ENCODE data around the gene TPM3. TPM values are rescaled to one million over a fixed set of nuclear protein-coding genes. Genes with fewer than 3 reads are reported as not detected.
"Not testable (repeated sequence)": the region's sequence is repeated elsewhere in the genome, so short reads cannot be mapped to it uniquely, and the experiment has no call there.

The TPM3 gene
- total RNA-seq, 1 donor from 2014 or later = 278 TPM

DNA sequence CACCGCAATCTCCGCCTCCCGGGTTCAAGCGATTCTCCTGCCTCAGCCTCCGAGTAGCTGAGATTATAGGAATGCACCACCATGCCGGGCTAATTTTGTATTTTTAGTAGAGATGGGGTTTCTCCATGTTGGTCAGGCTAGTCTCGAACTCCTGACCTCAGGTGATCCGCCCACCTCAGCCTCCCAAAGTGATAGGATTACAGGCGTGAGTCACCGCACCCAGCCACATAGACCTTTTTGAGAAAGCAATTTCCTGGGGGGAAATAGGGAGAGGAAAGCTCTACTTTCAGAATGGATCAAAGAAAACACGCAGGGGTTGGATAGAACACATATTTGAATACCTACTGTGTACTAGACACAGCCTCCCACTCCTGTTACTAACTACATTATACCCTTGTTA is 13.9 kb upstream of the TPM3 start:
- DNase-seq = not testable (repeated sequence)

DNA sequence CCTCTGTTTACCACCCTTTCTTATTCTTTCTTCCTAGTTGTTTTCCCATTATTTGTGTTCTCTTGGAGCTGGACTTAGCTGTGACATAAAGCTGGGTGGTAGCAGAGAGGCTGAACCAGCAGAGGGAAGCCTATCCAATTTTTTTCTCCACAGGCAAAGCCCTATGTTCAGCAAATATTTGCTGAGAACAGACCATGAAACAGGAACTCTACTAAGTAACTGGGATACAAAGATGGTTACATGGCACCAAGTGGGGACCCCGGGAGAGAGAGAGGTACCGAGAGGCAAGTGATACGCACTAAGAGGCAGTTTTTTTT is 7.6 kb upstream of the TPM3 start:
- no peak for DNase-seq

DNA sequence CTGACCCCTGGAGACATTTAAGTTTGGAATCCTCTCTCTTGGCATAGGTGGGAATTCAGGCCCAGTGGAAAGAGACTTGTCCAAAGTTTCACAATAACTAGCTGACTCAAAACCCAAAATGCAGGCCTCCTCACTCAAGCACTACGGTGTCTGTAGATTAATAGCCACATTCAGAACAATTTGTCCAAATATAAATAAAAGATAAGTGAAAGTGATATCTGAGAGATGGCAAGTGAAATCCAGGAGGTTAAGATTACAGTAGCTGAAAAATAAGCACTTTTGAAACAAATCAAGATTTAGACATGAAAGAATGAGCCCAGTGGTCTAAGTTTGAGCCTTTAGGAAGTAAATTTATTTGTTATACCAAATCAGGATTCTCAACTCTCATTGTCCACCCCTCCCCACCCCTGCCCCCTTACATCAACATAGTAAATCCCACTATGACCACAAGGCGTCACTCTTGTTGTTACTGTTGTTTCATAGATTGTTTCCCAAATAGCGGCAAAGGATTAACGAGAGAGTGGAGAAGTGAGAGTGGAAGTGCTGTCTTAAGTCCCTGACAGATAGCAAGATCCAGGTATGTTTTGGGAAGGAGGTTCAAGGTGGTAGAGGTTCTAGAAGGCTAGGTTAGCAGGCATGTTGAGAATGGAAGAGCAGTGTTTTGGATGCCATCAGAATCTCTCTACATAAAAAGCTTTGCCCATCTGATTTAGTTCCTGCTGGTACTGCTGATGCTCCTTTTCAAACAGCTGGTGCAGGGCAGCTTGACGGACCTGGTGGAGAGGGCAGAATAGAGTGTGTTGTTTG is 7.1 kb upstream of the TPM3 start:
- peak; percentile 73 for DNase-seq

DNA sequence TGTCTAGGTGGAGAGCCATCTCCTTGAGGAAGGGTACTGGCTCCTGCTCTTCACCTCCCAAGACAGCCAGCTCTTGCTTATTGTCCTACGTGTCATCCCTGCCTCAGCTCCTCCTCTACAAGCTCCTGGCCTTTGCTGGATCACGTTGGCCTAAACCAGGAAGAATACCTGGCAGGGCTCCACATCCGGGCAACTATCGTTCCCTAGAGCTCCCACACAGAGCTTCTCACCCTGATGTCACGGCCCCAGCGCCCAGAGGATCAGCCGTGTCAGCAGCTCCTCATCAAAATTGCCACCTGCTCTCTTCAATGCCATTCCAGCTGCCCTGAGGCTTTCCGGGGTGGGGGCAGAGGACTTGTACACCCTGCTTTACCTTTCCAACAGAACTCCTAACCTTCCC is 1.9 kb upstream of the TPM3 start:
- peak; percentile 53 for DNase-seq

DNA sequence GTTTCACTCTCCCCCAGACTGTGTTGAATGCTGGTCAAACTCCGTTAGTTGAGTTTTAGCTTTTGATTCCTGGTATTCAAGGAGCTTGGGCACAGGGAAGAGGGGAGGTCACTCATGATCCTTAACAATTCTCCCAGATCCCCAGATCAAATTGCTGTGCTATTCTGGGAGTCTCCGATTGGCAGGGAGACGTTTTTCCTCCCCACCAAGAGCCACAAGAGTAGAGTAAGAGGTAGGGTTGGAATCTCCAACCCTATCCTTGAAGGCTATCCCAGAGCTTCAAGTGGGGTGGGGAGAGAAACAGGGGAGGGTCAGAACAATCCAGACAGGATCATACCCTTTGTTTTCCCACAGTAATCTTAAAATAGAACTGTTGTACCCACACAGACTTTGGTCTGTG is 576 bp upstream of the TPM3 start:
- no peak for DNase-seq

DNA sequence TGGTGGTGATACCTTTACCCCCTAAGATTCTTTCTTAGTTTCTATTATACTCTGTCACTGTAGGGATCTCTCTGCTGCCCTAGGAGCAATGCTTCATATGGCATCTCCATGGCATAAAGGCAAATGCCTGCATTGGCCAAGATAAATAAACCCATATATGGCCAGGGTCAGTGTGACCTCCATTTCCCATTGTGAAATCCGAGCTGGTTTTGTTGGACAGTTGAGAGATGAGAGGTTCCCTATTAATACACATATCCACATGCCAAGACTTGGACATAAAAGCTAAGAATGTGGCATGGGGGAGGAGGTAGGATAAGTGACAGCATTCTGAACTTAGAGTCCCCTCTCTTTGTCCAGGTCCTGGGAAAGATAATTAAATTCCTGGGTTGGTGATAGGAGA is 1.4 kb downstream of the TPM3 start:
- DNase-seq = no peak

DNA sequence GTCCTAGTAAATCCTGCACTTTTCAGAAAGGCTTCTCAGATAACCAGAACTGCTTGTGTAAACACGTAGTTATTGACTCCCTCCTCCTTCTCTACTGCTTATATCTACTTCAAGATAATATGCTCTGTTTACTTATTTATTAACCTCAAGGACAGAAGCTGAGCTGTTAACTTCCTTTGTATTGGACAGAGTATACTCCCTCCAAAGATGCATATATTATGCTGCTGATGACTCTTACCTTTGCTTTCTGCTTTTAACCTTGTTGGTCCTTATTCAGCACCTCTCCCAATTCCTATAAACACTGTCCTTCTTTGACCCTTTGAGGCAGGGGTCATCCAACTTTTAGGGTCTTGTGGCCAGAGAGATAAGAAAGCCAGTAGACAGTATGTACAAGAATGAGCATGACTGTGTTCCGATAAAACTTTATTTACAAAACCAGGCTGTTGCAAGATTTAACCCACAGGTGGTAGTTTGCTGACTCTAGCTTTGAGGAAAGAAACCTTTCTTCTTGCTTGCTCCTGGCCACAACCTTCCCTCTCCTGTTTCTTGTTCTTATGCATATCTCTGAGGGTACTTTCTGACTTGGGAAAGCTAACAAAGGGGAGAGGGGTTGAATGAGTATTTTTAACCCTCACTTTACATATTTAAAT is 4.9 kb downstream of the TPM3 start:
- DNase-seq = no peak

DNA sequence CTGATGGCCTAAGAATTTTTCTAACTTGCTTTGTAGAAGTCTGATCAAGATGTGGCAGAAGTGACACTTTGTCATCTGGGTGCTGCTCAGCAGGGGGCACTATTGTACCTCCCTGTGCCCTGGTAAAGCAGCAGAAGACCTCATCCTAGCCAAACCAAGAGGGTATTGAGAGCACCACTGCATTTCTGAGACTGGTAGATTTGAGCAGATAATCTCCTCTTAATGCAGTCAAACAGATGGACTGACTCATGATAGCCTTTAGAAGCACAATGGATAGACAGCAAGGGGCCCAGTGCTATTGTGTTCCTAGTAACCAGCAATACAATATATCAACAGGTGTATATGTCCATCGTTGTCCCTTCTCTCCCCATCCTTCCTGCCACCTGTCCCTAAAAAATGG is 5.7 kb downstream of the TPM3 start:
- peak; percentile 69 for DNase-seq

DNA sequence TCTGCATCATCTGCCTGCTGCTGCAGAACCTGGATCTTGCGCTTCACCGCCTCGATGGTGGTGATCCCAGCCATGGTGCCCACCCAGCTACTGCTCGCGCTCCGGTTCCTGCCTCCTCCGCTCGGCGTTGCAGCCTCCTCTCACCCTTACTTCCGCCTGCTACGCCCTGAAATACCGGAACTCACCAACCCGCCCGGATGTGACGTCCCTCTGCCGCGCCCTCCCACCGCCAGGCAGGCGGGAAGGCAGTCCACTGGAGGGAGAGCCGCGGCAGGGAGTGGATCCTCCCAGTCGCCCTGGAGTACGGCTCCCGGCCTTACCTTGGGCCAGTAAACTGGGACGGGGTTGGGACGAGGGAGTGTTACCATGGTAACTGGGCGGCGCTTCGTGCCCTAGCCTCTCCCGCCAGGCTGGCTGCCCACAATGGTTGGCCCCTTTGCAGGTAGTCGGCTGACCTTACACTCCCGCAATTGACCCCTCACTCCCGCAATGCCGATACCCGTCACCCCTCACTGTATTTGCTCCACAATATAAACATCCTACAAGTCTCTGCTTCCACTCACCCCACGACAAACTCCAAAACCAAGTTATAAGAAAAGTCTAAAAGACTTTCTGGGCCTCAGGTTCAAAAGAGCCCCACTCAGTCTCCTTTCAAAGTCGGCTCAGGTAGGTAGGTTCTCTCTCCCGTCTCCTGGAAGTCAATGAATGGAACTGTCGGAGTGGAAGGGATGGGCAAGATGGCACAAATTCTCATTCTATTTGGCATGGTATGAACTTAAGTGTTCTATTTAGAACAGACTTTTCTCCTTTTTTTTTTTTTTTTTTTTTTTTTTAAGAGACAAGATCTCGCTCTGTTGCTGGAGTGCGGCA is 8.6 kb downstream of the TPM3 start:
- DNase-seq = peak; percentile 98

DNA sequence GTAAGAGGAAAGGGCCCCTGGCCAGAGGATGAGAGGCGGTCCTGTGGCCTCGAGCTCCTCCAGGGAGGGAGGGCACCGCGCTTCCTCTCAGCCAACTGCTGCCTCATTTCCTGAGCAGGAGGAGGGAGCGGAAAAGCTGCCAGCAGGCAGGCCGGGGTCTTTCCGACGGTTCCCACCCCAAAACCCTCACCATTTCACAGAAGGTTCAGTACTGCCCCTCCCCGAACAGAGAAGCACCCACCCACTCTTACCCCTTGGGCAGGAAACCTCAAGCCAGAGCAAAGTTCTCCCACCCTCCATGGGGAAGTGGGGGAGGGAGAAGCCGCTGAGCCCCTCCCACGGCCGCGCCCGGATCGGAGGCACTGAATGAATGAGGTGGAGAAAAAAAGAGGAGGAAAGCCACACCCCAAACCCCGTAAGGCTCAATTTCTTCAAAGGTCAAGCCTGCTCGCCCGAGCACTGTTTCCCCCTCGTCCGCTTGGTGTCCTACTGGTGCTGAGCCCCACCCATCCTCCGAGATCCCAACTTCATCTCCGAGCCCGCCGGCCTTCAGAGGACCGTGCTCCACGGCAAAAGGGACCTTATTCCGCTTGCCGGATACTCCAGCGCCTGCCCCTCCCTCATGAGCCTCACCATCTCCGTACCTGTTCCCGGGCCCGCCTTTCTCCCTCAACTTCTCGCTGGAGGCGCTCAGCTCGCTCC is 9.4 kb downstream of the TPM3 start:
- peak; percentile 76 for DNase-seq

DNA sequence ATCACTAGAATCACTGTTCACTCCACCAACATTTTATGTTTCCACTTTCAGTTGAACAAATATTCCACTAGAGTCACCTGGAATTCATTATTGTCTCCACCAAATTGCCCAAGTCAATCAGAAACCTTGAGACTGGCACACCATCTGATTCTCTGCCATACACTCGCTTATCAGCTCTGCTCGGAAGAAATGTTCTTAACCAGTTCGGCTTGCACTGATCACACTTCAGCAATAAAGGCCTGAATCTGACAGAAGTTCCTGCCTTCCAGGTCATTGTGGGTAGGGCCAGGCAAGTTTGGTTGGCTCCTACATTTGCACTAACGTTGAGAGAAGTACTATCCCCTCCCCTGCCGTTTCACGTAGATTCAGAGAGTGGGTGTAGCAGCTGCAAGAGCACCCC is 10.0 kb downstream of the TPM3 start:
- DNase-seq = no peak

DNA sequence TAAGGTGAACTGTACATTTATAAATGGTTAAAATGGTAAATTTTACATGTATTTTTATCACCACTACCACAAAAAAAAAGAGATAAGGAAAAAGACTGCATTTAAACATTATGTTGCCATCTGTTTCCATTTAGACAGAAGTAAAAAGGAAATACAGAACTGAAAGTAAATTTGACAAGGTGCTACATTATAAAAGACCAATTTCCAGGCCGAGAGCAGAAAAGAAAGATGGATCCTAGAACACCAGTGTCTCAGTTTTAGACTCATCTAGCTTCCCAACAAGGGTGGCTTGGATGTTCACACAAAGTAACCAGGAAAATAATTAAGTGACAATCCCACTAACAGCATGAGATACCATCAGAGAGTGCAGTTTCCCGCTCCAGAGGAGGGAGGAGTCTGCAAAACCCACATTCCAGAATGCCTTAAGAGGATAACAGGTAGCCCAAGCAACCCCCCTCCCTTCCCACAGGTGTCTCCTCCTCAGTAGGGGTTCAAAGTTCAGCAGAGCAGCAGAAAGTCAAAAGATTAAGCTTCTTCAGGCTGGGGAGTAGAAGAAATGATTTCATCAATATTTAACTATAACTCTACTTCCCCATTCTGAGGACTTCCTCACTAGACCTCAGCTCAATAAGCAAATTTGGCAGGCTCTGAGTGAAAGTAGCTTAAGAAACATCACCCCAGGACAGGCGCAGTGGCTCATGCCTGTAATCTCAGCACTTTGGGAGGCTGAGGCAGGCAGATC is 11.8 kb downstream of the TPM3 start:
- DNase-seq = no peak

DNA sequence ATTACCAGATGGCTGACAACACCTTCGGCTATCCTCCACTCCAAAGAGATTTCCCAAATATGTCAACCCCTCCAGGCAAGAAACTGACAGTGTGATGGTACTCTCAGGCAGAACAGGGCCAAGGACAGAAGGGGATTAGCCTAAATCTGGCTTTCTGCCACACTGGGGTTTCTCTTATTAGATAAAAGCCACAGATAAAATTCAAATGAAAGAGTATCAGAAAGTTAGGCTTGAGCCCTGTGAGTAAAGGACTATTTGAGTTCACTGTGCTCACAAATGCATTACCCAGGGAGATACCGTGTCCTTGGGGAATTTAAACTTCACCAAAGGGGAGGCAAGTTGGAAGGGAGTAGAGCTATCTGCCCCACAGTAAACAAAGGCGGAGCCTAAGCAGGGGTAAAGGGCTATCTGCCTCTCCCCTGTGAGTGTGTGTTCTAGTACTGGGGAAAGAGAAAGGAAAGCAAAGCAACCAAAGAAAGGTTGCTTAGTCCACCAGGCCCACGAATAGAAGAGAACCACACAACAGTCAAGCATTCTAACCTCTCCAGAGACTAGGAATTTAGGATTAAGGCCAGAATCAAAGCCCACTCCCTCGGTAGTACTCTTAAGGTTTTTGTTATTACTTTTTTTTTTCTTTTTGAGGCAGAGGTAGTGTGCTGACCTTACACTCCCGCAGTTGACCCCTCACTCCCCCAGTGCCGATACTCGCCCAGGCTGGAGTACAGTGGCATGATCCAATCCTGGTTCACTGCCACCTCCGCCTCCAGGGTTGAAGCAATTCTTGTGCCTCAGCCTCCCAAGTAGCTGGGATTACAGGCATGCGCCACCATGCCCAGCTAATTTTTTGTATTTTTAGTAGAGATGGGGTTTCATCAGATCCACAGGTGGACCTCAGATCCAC is 12.7 kb downstream of the TPM3 start:
- no peak for DNase-seq

DNA sequence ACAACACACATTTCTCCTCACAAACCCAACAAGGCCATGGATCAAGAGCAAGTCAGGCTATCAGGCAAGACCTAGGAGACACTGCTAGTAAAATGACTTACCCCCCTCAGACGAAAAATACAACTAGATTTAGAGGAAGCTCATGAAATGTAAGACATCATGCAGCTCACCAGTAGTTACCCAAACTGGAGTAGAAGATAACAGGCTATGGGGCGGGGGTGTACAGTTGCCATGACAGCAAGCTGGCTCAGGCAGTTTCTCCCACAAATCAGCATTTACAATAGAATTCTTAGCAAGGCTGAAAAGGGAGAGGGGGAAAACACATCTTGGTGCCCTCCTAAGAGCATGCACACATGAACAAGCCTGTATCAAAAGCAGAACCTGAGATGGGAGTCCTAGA is 13.9 kb downstream of the TPM3 start:
- DNase-seq = no peak

DNA sequence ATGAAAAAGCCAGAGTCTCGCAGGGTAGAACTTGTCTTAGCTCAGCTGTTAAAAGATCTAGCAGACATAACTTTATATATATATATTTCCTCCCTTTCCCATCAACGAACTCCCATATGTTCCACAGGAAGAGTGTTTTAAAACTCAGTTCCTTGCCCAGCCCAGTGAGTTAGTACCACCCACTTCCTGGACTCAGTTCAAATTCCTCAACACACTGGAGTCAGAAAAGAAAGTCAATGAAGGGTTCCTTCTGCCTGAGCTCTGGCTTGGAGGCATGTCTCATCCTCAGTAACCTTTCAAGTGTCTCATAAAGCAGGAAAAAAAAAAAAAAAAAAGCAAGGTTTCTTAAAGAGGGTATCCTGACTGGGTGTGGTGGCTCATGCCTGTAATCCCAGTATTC is 15.6 kb downstream of the TPM3 start:
- peak; percentile 42 for DNase-seq

DNA sequence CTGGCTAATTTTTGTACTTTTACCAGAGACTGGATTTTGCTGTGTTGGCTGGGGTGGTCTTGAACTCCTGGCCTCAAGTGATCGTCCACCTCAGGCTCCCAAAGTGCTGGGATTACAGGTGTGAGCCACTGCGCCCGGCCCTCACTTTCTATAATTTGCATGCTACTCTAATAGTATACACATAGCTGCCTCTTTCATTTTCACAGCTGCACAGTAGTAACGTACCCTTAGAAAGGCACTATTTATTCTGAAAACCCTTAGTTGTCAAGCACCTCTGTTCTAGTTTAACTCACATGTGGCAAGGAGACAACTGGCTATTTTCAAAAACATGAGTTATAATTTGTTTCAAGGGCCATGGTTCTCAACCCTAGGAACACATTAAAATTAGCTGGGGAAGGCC is 17.2 kb downstream of the TPM3 start:
- no peak for DNase-seq

DNA sequence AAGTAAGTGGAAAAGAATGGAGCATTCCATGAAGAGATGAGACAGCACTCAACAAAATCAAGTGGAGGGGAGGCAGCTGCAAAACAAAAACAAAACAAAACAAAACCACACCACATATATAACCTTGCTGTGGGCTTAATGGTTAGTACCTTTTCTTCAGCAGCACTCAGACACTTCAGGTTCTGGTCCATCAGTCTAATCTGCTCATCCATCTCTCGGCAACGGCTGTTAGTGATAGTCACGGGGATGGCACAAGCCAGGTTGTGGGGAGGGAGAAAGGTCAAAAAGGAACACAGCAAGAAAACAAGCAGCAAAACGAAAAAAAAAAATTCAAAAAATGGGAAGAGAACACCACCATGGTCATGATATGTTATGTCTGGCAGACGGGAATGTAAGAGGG is 20.0 kb downstream of the TPM3 start:
- DNase-seq = no peak

DNA sequence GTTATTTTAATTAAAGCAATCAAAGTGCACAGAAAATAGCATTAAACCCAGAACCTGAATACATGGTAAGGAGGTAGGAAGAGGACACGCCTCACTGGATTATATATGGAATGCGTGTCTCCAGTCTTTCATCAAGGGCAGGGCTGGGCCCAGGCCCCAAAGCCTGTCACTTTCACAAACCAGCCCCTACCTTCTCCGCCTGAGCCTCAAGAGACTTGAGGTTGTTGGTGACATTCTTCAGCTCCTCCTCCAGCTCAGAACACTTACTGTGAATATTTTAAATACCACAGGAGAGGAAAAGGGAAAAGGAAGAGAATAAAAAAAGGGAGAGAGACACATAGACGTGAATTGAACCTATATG is 20.7 kb downstream of the TPM3 start:
- no peak for DNase-seq

DNA sequence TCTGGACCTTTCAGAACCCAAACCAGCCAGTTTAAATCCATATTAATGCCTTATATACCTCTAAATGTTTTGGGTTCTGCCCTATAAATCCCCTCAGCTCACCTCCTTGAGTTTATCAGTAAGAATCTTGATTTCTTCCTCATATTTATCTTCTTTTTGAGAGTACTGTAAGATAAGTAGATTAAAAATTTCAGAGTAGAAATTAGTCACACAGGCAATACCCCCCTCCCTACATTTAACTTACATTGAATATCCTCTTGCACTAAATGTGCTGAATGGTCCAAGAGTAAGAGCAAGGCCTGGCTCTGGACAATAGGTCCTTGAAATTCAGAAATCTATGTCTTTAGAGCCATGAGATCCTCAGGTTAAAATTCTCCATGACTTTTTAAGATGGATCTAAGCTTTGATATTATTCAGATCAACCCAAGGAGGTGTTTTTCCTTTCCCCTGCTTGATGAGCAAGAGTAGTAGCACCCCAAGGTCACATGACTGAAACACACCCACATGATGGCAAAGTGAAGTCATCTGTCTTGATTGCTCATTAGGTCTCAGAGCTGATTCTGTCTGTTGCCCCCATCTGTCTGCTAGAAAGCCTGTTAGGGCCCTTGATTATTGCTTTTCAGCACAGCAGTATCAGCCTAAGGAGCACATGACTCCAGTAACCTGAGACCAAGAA is 21.2 kb downstream of the TPM3 start:
- DNase-seq = no peak

DNA sequence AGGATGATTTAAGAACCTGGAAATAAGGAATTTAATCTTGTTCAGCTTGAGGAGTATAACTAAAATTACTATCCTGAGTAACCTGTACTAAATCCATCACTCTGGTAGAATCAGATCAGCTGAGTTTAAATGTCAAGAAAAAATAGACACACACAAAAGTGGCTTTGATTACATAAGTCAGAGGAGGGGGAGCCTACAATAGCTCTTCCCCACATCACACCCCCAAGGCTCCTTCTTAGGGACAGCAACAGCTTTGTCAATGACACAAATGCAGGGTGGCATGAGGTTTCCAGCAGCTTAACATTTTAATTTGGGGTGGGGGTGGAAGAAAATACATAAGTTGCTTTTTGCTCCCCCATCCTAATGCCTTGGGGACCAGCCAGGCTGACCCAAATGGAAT is 24.4 kb downstream of the TPM3 start:
- DNase-seq = no peak
